Gastroesophageal sphincter (tissue), 3 donors: ENCODE results near the gene ESRRA.

Source experiments
- EP300 ChIP-seq: sonication (generic); formaldehyde crosslinking; IDR thresholded peaks from one replicate; pipeline ENCODE4 v1.6.1; 2017; ENCODE audit warnings: antibody characterized with exemption, mild to moderate bottlenecking
- POLR2AphosphoS5 ChIP-seq: sonication (generic); formaldehyde crosslinking; IDR thresholded peaks from one replicate; pipeline ENCODE4 v1.6.1; 2017; ENCODE audit warnings: antibody characterized with exemption
- TF ChIP-seq, protein P1 (sequence below), 4 experiments: fragments of 200-600 bp in 2 of 4; fragments of 450-650 bp in 2 of 4; sonication (generic) in 1 of 4; IDR thresholded peaks; one replicate each; pipeline ENCODE4 v1.5.1; 2017 to 2019; ENCODE audit warnings: antibody characterized with exemption in 4 of 4, mild to moderate bottlenecking in 2 of 4, moderate library complexity in 2 of 4

DNA sequence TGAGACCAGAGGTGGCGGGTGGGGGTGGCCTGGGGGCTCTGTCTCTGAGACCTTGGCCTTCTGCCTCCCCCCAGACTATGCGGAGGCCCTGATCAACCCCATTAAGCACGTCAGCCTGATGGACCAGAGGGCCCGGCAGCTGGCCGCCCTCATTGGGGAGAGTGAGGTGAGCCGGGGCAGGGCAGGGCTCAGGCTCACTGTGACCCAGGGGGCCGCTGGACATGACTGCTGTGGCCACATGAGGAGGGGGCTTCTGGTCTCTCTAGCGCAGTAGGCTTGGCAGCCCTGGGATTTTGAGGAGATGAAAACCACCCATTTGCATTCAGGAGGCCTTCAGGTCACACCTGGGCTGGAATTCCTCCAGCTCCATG is 41.4 kb upstream of the ESRRA start:
- no peak for TF ChIP-seq EP300
- TF ChIP-seq, protein P1, sequence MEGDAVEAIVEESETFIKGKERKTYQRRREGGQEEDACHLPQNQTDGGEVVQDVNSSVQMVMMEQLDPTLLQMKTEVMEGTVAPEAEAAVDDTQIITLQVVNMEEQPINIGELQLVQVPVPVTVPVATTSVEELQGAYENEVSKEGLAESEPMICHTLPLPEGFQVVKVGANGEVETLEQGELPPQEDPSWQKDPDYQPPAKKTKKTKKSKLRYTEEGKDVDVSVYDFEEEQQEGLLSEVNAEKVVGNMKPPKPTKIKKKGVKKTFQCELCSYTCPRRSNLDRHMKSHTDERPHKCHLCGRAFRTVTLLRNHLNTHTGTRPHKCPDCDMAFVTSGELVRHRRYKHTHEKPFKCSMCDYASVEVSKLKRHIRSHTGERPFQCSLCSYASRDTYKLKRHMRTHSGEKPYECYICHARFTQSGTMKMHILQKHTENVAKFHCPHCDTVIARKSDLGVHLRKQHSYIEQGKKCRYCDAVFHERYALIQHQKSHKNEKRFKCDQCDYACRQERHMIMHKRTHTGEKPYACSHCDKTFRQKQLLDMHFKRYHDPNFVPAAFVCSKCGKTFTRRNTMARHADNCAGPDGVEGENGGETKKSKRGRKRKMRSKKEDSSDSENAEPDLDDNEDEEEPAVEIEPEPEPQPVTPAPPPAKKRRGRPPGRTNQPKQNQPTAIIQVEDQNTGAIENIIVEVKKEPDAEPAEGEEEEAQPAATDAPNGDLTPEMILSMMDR (IDR thresholded peaks at IDR 0.05), result no peak
- TF ChIP-seq POLR2AphosphoS5, result no peak
